VCaP (cell line): ENCODE results near the gene COL19A1.

Source experiments
- H3K27ac ChIP-seq: fragments of 450-650 bp; 2 replicates; pipeline ENCODE4 v1.5.1; 2017
- CTCF ChIP-seq: fragments of 450-650 bp; conservative IDR thresholded peaks from 2 replicates; pipeline ENCODE4 v1.5.1; 2017; ENCODE audit warnings: mild to moderate bottlenecking, moderate library complexity

Gene COL19A1

GRCh38 chr6:70254784-70255183 lies 388.4 kb downstream of the COL19A1 start:
- H3K27ac ChIP-seq, result no peak overlapping the region
- TF ChIP-seq CTCF, result no peak

GRCh38 chr6:70257768-70258273 lies 391.5 kb downstream of the COL19A1 start:
- TF ChIP-seq CTCF, result no peak
- no peak overlapping the region for H3K27ac ChIP-seq

- no peak overlapping the region for H3K27ac ChIP-seq
- no peak for TF ChIP-seq CTCF
Observed at GRCh38 chr6:70258483-70258882, 392.1 kb downstream of the COL19A1 start.
